GM12891 (cell line): Measurements from ENCODE around the gene MOGAT2.

Source experiments
- DNase-seq: peaks from one replicate; pipeline ENCODE4 v3.0.0; 2011; ENCODE audit warnings: low spot score; ENCODE audit not compliant: insufficient read length
- FAIRE-seq: peaks from 2 replicates; lab custom pipeline; 2011; peaks lifted over from hg19 to GRCh38; lab: Jason Lieb, UNC
- PAX5 ChIP-seq: IDR thresholded peaks from 2 replicates; pipeline ENCODE4 v1.6.1; 2011; ENCODE audit warnings: low read length, moderate library complexity, mild to moderate bottlenecking; ENCODE audit not compliant: insufficient read depth, severe bottlenecking
- POLR2A ChIP-seq: IDR thresholded peaks from 2 replicates; pipeline ENCODE4 v1.6.1; 2011; ENCODE audit warnings: low read depth, low read length, control low read depth
- POLR2AphosphoS5 ChIP-seq: IDR thresholded peaks from 2 replicates; pipeline ENCODE4 v1.6.1; 2011; ENCODE audit warnings: low read depth, low read length, control low read depth
- POU2F2 ChIP-seq: IDR thresholded peaks from 2 replicates; pipeline ENCODE4 v1.6.1; 2011; ENCODE audit warnings: low read depth, mild to moderate bottlenecking, control low read depth, low read length, moderate library complexity
- SPI1 ChIP-seq: IDR thresholded peaks from 2 replicates; pipeline ENCODE4 v1.6.1; 2011; ENCODE audit warnings: low read depth, low read length, control low read depth
- TAF1 ChIP-seq: IDR thresholded peaks from 2 replicates; pipeline ENCODE4 v1.6.1; 2011; ENCODE audit warnings: low read depth, low read length, control low read depth

MOGAT2 gene

GRCh38 chr11:75719340-75720239 is 2.0 kb downstream of the MOGAT2 start:
- no peak for FAIRE-seq
- no peak for TF ChIP-seq POLR2AphosphoS5
- no peak for TF ChIP-seq POLR2A
- TF ChIP-seq POU2F2 = no peak
- no peak for DNase-seq

GRCh38 chr11:75720639-75721038 is 3.0 kb downstream of the MOGAT2 start:
- no peak for DNase-seq
- TF ChIP-seq TAF1 (no peak), PAX5 (no peak)
- FAIRE-seq = no peak

GRCh38 chr11:75721852-75722668 is 4.4 kb downstream of the MOGAT2 start:
- DNase-seq = no peak
- no peak for FAIRE-seq
- no peak for TF ChIP-seq POLR2AphosphoS5
- TF ChIP-seq PAX5 = no peak
- TF ChIP-seq SPI1 = no peak
- no peak for TF ChIP-seq POU2F2
- no peak for TF ChIP-seq POLR2A
- no peak for TF ChIP-seq TAF1

GRCh38 chr11:75722669-75723042 is 5.0 kb downstream of the MOGAT2 start:
- TF ChIP-seq POLR2AphosphoS5 (no peak), TAF1 (no peak), POU2F2 (no peak), POLR2A (no peak), PAX5 (no peak), SPI1 (no peak)
- DNase-seq (no peak), FAIRE-seq (no peak)

GRCh38 chr11:75725547-75726320 is 8.1 kb downstream of the MOGAT2 start:
- TF ChIP-seq POLR2A = no peak
- no peak for TF ChIP-seq PAX5
- DNase-seq = no peak
- no peak for FAIRE-seq

- FAIRE-seq (no peak), DNase-seq (no peak)
- no peak for TF ChIP-seq POLR2AphosphoS5
- no peak for TF ChIP-seq TAF1
- TF ChIP-seq PAX5 = no peak
- TF ChIP-seq POU2F2 = no peak
- no peak for TF ChIP-seq POLR2A
- TF ChIP-seq SPI1 = no peak
These were observed 11.4 kb downstream of the MOGAT2 start for GRCh38 chr11:75728992-75729391.

GRCh38 chr11:75731095-75731494 is 13.5 kb downstream of the MOGAT2 start:
- FAIRE-seq (no peak), DNase-seq (no peak)
- TF ChIP-seq POU2F2 (no peak), POLR2A (no peak), TAF1 (no peak)

GRCh38 chr11:75733071-75733430 is 15.4 kb downstream of the MOGAT2 start:
- no peak for TF ChIP-seq POLR2AphosphoS5
- TF ChIP-seq PAX5 = no peak
- TF ChIP-seq POLR2A = no peak
- no peak for FAIRE-seq
- DNase-seq = no peak

- FAIRE-seq (no peak), DNase-seq (no peak)
- TF ChIP-seq TAF1 (no peak), SPI1 (no peak), POLR2A (no peak), POLR2AphosphoS5 (no peak), POU2F2 (no peak), PAX5 (no peak)
These were observed 15.9 kb downstream of the MOGAT2 start for GRCh38 chr11:75733431-75734107.
